Activated T-helper 2 cell treated with anti-CD3 and anti-CD28 coated beads, Interferon-gamma antibody, Interleukin-2, Interleukin-4, amounts not matched to agents 10 μg/mL and 5 μg/mL and 100 μg/mL, durations not matched to agents 14 hours and 24 hours and 36 hours (primary cell): Measurements from ENCODE around the gene CAPN11. TPM values are rescaled to one million over a fixed set of nuclear protein-coding genes. Genes with fewer than 3 reads are reported as not detected.

Experiments used
- DNase-seq: peaks from one replicate; pipeline ENCODE4 v3.0.0; 2021; ENCODE audit warnings: low spot score
- H3K27ac Mint-ChIP-seq: one replicate; pipeline ENCODE4 v1.8.0; 2021; ENCODE audit warnings: mixed read lengths
- H3K27me3 Mint-ChIP-seq: one replicate; pipeline ENCODE4 v1.8.0; 2021; ENCODE audit warnings: low read depth, mixed read lengths
- H3K36me3 Mint-ChIP-seq: one replicate; pipeline ENCODE4 v1.8.0; 2021; ENCODE audit warnings: low read depth, mixed read lengths
- H3K4me1 Mint-ChIP-seq: one replicate; pipeline ENCODE4 v1.8.0; 2021; ENCODE audit warnings: low read depth, mixed read lengths
- H3K4me3 Mint-ChIP-seq: one replicate; pipeline ENCODE4 v1.8.0; 2021; ENCODE audit warnings: low read depth, mild to moderate bottlenecking, moderate library complexity, mixed read lengths
- H3K9me3 Mint-ChIP-seq: one replicate; pipeline ENCODE4 v1.8.0; 2021; ENCODE audit warnings: mixed read lengths
- intact Hi-C: fragments of 100-400 bp; cut with micrococcal nuclease; formaldehyde crosslinking; loops from one replicate; pipeline ENCODE4 v1.15.1; 2023
- total RNA-seq: library from RNA; stranded (reverse); gene quantifications from 2 replicates; pipeline ENCODE4 v1.2.3, GENCODE V29; 2022

Gene CAPN11
- total RNA-seq, result 0.09 and 0.30 TPM in 2 replicates

GRCh38 chr6:44158770-44159228 lies at the start of gene CAPN11:
TSS of gene CAPN11 (plus strand) at chr6:44158820. CDS start at chr6:44158849, 29 bp downstream.
- Mint-ChIP-seq H3K27ac (no peak within 1 kb of the TSS), H3K4me3 (no peak within 1 kb of the TSS), H3K27me3 (peaks cover 4% of the 10 kb centered on the region), H3K9me3 (no peaks in the 10 kb centered on the region), H3K4me1 (peaks cover 18% of the 10 kb centered on the region), H3K36me3 (no peaks in the 10 kb centered on the region)
- no peak for DNase-seq
- intact Hi-C loops, result no loop called here

- no peak overlapping the region for H3K4me3 Mint-ChIP-seq
- intact Hi-C loops, result no loop called here
- H3K9me3 Mint-ChIP-seq, result no peaks in the 10 kb centered on the region
- H3K4me1 Mint-ChIP-seq, result peaks cover 6% of the 10 kb centered on the region
- DNase-seq, result no peak
- H3K36me3 Mint-ChIP-seq, result peaks cover 68% of the 10 kb centered on the region
- H3K27ac Mint-ChIP-seq, result no peak overlapping the region
- no peaks in the 10 kb centered on the region for H3K27me3 Mint-ChIP-seq
Observed at GRCh38 chr6:44109212-44109611, 49.4 kb upstream of the CAPN11 start.

- DNase-seq, result no peak
- Mint-ChIP-seq H3K4me1 (peaks cover 5% of the 10 kb centered on the region), H3K27me3 (no peaks in the 10 kb centered on the region), H3K9me3 (no peaks in the 10 kb centered on the region), H3K27ac (peak overlapping the region; percentile 21), H3K4me3 (no peak overlapping the region), H3K36me3 (peaks cover 64% of the 10 kb centered on the region)
- intact Hi-C loops, result no loop called here
Observed at GRCh38 chr6:44110005-44110676, 48.5 kb upstream of the CAPN11 start.

GRCh38 chr6:44110966-44111365 lies 47.7 kb upstream of the CAPN11 start:
- Mint-ChIP-seq H3K9me3 (no peaks in the 10 kb centered on the region), H3K27ac (no peak overlapping the region), H3K4me3 (no peak overlapping the region), H3K4me1 (peaks cover 5% of the 10 kb centered on the region), H3K36me3 (peaks cover 67% of the 10 kb centered on the region), H3K27me3 (no peaks in the 10 kb centered on the region)
- intact Hi-C loops, result no loop called here
- no peak for DNase-seq

- peaks cover 67% of the 10 kb centered on the region for H3K36me3 Mint-ChIP-seq
- H3K4me1 Mint-ChIP-seq, result peaks cover 11% of the 10 kb centered on the region
- no peak overlapping the region for H3K27ac Mint-ChIP-seq
- H3K9me3 Mint-ChIP-seq, result no peaks in the 10 kb centered on the region
- H3K4me3 Mint-ChIP-seq, result no peak overlapping the region
- intact Hi-C loops, result no loop called here
- DNase-seq, result no peak
- H3K27me3 Mint-ChIP-seq, result no peaks in the 10 kb centered on the region
Observed at GRCh38 chr6:44111434-44112417, 46.9 kb upstream of the CAPN11 start.

- Mint-ChIP-seq H3K27me3 (no peaks in the 10 kb centered on the region), H3K9me3 (no peaks in the 10 kb centered on the region), H3K36me3 (peaks cover 65% of the 10 kb centered on the region), H3K27ac (no peak overlapping the region), H3K4me1 (peaks cover 16% of the 10 kb centered on the region), H3K4me3 (no peak overlapping the region)
- no peak for DNase-seq
- intact Hi-C loops, result no loop called here
Observed at GRCh38 chr6:44113414-44113813, 45.2 kb upstream of the CAPN11 start.

- Mint-ChIP-seq H3K4me3 (no peak overlapping the region), H3K4me1 (peaks cover 33% of the 10 kb centered on the region), H3K9me3 (no peaks in the 10 kb centered on the region), H3K36me3 (peaks cover 54% of the 10 kb centered on the region), H3K27ac (peak overlapping the region; percentile 13), H3K27me3 (no peaks in the 10 kb centered on the region)
- DNase-seq, result no peak
- intact Hi-C loops, result no loop called here
Observed at GRCh38 chr6:44115866-44116265, 42.8 kb upstream of the CAPN11 start.

GRCh38 chr6:44116641-44117382 lies 41.8 kb upstream of the CAPN11 start:
- H3K9me3 Mint-ChIP-seq, result no peaks in the 10 kb centered on the region
- peaks cover 32% of the 10 kb centered on the region for H3K4me1 Mint-ChIP-seq
- peak overlapping the region; percentile 17 for H3K27ac Mint-ChIP-seq
- intact Hi-C loops, result no loop called here
- H3K27me3 Mint-ChIP-seq, result no peaks in the 10 kb centered on the region
- no peak for DNase-seq
- H3K4me3 Mint-ChIP-seq, result no peak overlapping the region
- H3K36me3 Mint-ChIP-seq, result peaks cover 48% of the 10 kb centered on the region

GRCh38 chr6:44117397-44118128 lies 41.1 kb upstream of the CAPN11 start:
- Mint-ChIP-seq H3K4me1 (peaks cover 33% of the 10 kb centered on the region), H3K4me3 (no peak overlapping the region)
- intact Hi-C loops, result no loop called here

GRCh38 chr6:44119704-44120262 lies 38.8 kb upstream of the CAPN11 start:
- peak overlapping the region; percentile 24 for H3K27ac Mint-ChIP-seq
- peaks cover 52% of the 10 kb centered on the region for H3K36me3 Mint-ChIP-seq
- no peaks in the 10 kb centered on the region for H3K27me3 Mint-ChIP-seq
- no peaks in the 10 kb centered on the region for H3K9me3 Mint-ChIP-seq
- no peak for DNase-seq
- intact Hi-C loops, result no loop called here
- peaks cover 56% of the 10 kb centered on the region for H3K4me1 Mint-ChIP-seq
- no peak overlapping the region for H3K4me3 Mint-ChIP-seq

More at GRCh38 chr6:44117397-44118128, 41.1 kb upstream of the CAPN11 start:
- no peak for DNase-seq
- Mint-ChIP-seq H3K9me3 (no peaks in the 10 kb centered on the region), H3K27ac (no peak overlapping the region), H3K27me3 (no peaks in the 10 kb centered on the region), H3K36me3 (peaks cover 43% of the 10 kb centered on the region)

GRCh38 chr6:44120692-44121443 lies 37.8 kb upstream of the CAPN11 start:
- peaks cover 61% of the 10 kb centered on the region for H3K4me1 Mint-ChIP-seq
- H3K9me3 Mint-ChIP-seq, result no peaks in the 10 kb centered on the region
- H3K27me3 Mint-ChIP-seq, result no peaks in the 10 kb centered on the region
- H3K27ac Mint-ChIP-seq, result no peak overlapping the region
- intact Hi-C loops, result no loop called here
- no peak for DNase-seq
- peaks cover 50% of the 10 kb centered on the region for H3K36me3 Mint-ChIP-seq
- H3K4me3 Mint-ChIP-seq, result no peak overlapping the region
